ENCODE results near the gene METRNL.

- peak; percentile 27; the same call in 1 of the 2 replicates for TF ChIP-seq POLR2AphosphoS5 (IDR thresholded peaks at IDR 0.05; ENCODE audit: low read depth, low read length)
- TF ChIP-seq CTCF (IDR thresholded peaks at IDR 0.05 in 2 of 3, conservative IDR thresholded peaks at IDR 0.05 in 1 of 3; ENCODE audit: borderline replicate concordance in 1 of 3, insufficient read depth in 1 of 3, low read depth in 2 of 3, low read length in 2 of 3): no peak
- TF ChIP-seq EGR1 (IDR thresholded peaks at IDR 0.05; ENCODE audit: low read depth): no peak
- TF ChIP-seq RAD21 (IDR thresholded peaks at IDR 0.05; ENCODE audit: low read depth): no peak
- TF ChIP-seq EZH2 (IDR thresholded peaks at IDR 0.05): no peak
- no peak for TF ChIP-seq SIN3A (IDR thresholded peaks at IDR 0.05; ENCODE audit: low read depth)
- TF ChIP-seq POLR2A (IDR thresholded peaks at IDR 0.05; ENCODE audit: borderline replicate concordance, extremely low read depth, insufficient read depth, insufficient read length): no peak
- TF ChIP-seq ZNF274 (IDR thresholded peaks at IDR 0.05; ENCODE audit: low read depth, low read length): no peak
- no peak; the same call in 1 of the 2 replicates for TF ChIP-seq MAX (IDR thresholded peaks at IDR 0.05)
- no peak for TF ChIP-seq REST (IDR thresholded peaks at IDR 0.05; ENCODE audit: low read depth)
- no peak for TF ChIP-seq YY1 (IDR thresholded peaks at IDR 0.05; ENCODE audit: extremely low read depth, insufficient replicate concordance, low read depth, low read length)
- no peak for TF ChIP-seq SRF (IDR thresholded peaks at IDR 0.05; ENCODE audit: low read depth)
- no peak for TF ChIP-seq CEBPB (IDR thresholded peaks at IDR 0.05; ENCODE audit: low read depth)
- TF ChIP-seq FOSL1 (IDR thresholded peaks at IDR 0.05; ENCODE audit: low read depth): no peak
These were observed 4.2 kb downstream of the METRNL start for GRCh38 chr17:83083368-83084201.
